GM12865 (cell line): ENCODE measurements around the gene ATP5IF1.

ENCODE experiments used
- DNase-seq: peaks from one replicate; pipeline ENCODE4 v3.0.0; 2010; ENCODE audit warnings: low read depth
- H3K4me3 ChIP-seq: 2 replicates; pipeline ENCODE4 v1.5.1; 2011; ENCODE audit warnings: mild to moderate bottlenecking, low read depth, low read length, control low read depth
- TF ChIP-seq, protein P1 (sequence below): IDR thresholded peaks from 2 replicates; pipeline ENCODE4 v1.5.1; 2011; ENCODE audit warnings: low read length, control low read depth, low read depth, inconsistent platforms; ENCODE audit not compliant: insufficient read depth; ENCODE audit errors: missing control alignments

The ATP5IF1 gene

DNA sequence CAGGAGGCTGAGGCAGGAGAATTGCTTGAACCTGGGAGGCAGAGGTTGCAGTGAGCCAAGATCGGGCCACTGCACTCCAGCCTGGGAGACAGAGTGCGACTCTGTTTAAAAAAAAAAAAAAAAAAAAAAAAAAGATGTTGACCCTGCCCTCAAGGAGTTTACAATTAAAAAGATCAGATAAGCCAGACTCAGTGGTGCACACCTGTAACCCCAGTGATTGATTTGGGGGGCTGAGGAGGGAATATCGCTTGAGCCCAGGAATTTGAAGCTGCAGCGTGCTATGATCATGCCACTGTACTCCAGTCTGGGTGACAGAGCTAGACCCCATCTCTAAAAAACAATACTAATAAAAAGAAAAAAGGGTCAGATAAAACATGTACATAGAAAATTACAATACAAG lies 21.8 kb downstream of the ATP5IF1 start:
- DNase-seq: no peak
- no peak overlapping the region for H3K4me3 ChIP-seq
- TF ChIP-seq, protein P1, sequence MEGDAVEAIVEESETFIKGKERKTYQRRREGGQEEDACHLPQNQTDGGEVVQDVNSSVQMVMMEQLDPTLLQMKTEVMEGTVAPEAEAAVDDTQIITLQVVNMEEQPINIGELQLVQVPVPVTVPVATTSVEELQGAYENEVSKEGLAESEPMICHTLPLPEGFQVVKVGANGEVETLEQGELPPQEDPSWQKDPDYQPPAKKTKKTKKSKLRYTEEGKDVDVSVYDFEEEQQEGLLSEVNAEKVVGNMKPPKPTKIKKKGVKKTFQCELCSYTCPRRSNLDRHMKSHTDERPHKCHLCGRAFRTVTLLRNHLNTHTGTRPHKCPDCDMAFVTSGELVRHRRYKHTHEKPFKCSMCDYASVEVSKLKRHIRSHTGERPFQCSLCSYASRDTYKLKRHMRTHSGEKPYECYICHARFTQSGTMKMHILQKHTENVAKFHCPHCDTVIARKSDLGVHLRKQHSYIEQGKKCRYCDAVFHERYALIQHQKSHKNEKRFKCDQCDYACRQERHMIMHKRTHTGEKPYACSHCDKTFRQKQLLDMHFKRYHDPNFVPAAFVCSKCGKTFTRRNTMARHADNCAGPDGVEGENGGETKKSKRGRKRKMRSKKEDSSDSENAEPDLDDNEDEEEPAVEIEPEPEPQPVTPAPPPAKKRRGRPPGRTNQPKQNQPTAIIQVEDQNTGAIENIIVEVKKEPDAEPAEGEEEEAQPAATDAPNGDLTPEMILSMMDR: no peak

DNA sequence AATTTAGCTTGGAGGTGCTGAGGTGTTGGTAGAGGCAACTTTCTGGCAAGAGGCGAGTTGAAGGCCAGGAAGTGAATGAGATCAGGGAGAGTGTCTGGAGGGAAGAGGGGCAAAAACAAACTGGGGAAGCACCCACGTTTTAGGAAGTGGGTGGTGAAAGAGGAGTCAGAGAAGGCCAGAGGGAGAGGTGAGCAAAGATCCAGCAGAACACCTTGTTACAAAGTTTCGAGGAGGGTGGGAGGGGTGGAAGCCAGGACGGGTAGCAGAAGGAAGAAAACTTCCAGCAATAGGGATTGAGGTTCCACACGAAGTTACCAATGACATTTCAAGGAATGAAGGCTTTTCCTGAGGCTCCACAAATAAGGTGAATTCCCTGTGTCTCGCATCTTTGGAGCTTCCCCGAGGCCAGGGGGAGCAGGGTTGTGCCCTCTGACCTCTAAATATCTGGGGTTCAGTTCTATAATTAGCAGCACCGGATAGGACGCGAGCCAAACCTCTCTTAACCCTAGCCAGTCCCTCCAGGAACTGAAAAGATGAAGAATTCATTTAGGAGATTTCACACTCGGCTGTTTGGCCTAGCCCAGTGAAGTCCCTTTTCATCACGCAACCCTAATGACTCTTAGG lies 22.8 kb downstream of the ATP5IF1 start:
- H3K4me3 ChIP-seq: peak overlapping the region; percentile 6; the same call in 1 of the 2 replicates
- DNase-seq: no peak
- TF ChIP-seq, protein P1: no peak

DNA sequence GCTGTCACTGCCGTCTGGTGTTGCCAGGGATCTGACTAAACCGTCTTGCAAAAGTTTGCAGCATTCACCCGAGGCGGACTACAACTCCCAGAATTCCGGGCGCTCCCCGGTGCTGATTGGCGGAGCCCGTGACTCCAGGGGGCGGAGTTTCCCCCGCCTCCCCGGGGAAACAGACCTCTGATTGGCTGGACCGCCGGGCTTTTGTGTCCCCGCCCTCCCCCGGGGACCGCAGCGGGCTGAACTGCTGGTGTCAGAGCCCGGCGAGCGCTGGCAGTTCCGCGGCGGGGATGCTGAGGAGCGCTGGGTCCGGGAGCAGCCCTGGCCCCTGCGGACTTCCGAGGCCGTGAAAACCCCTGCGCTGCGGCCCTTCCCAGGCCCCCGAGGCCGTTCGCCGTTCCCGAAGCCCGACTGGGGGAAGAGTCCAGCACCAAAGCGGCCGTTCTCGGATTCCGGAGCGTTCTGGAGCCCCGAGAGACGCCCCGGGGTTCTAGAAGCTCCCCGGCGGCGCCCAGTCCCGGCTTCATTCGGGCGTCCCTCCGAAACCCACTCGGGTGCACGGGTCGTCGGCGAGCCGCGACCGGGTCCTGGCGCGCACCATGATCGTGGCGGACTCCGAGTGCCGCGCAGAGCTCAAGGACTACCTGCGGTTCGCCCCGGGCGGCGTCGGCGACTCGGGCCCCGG lies 23.5 kb downstream of the ATP5IF1 start, which contains the start of gene SESN2:
TSS of gene SESN2 (plus strand) at position 267 of the 682 bp plus-strand sequence. CDS start at position 597, 330 bp downstream.
- peak within 1 kb of the TSS; percentile 98 for H3K4me3 ChIP-seq
- TF ChIP-seq, protein P1: no peak
- peak; percentile 98 for DNase-seq

DNA sequence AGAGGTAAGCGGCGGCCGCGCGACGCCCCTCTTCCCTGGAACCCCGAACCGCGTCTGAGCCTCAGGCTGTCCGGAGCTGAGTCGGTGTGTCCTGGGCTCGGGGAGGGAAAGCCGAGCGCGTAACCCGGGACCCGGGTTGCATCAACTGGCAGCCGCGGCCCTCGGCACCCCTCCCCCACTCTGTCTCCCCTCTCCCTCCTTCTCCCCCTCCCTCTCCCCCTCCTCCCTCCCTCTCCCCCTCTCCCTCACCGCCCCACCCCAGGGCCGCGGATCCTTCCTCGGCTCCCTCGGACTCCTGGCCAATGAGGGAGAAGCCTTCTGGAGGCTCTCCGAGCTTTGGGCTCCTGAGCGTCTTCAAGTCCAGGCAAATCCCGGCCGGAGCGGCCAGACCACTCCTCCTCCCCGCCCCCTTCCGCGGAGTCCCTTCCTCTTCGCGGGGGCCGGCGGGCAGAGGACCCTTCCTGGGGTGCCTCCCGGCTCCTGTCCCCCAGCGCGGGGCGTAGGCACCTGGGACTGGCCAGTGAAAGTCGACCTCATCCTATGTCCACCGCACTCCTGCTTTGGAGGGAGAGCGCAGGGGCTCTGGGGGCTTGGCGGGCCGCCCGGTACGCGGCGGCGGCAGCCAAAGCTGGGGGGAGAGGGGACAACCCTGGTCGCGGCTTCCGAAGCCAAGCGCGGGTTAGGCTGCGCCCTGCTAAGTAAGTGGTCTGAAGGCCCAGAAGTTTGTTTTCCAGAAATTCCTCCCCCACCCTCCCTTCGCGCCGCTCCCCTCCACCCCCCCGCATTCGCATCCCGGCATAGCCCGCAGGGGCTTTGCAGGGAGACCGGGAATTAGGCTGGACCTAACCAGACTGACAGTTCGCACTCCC lies 24.2 kb downstream of the ATP5IF1 start:
- TF ChIP-seq, protein P1: no peak
- peak; percentile 42 for DNase-seq
- peak overlapping the region; percentile 98 for H3K4me3 ChIP-seq

DNA sequence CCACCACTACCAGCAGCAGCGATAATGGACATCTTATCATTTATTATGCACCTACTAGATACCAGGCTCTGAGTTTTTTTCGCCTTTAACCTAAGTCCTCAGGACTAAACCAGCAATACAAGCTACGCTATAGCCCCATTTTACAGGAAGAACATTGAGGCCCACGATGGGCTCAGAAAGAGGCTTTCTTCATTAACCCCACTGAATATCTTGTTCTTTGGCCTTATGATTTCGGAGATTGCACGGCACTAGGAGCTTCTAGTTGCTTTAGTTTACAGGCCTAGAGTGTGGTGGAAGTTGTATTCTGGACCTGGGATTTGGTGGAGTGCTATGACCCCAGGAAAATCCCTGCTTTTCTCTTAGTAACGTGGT lies 24.9 kb downstream of the ATP5IF1 start:
- TF ChIP-seq, protein P1: no peak
- H3K4me3 ChIP-seq: peak overlapping the region; percentile 98
- DNase-seq: no peak

DNA sequence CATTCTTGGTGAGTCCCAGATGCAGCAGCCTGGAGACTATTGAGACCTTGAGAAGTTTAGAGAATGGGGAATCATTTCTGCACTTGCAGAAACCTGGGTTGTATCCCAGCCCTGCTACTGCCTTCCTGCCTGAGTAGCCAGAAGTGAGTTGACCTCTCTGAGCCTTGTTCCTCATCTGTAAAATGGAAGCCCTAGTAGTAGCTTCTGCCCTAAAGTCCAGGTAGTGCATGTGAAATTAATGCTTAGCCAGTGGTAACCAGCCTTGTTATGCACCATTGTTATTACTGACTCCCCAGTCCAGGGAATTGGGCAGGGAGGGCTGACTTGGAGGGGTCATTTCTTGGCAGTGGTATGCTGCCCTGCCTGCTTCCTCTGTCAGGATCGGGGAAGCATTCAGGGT lies 29.0 kb downstream of the ATP5IF1 start:
- DNase-seq: no peak
- TF ChIP-seq, protein P1: no peak
- no peak overlapping the region for H3K4me3 ChIP-seq
